Activated T-cell treated with anti-CD3 and anti-CD28 coated beads, Interleukin-2, amount 50 U/mL, for 24 hours (primary cell): ENCODE measurements around the gene PAK5.

Experiments
- DNase-seq: peaks from one replicate; pipeline ENCODE4 v3.0.0-alpha.2; 2020
- H3K27ac Mint-ChIP-seq: 2 replicates; pipeline ENCODE4 v1.8.0; 2020; ENCODE audit warnings: mild to moderate bottlenecking, mixed read lengths
- H3K27me3 Mint-ChIP-seq: 2 replicates; pipeline ENCODE4 v1.8.0; 2020; ENCODE audit warnings: mixed read lengths
- H3K36me3 Mint-ChIP-seq: 2 replicates; pipeline ENCODE4 v1.8.0; 2020; ENCODE audit warnings: low read depth, mixed read lengths
- H3K4me1 Mint-ChIP-seq: 2 replicates; pipeline ENCODE4 v1.8.0; 2020; ENCODE audit warnings: low read depth, mixed read lengths
- H3K4me3 Mint-ChIP-seq: 2 replicates; pipeline ENCODE4 v1.8.0; 2020; ENCODE audit warnings: mild to moderate bottlenecking, moderate library complexity, mixed read lengths
- H3K9me3 Mint-ChIP-seq: 2 replicates; pipeline ENCODE4 v1.8.0; 2020; ENCODE audit warnings: mixed read lengths

PAK5 gene

DNA sequence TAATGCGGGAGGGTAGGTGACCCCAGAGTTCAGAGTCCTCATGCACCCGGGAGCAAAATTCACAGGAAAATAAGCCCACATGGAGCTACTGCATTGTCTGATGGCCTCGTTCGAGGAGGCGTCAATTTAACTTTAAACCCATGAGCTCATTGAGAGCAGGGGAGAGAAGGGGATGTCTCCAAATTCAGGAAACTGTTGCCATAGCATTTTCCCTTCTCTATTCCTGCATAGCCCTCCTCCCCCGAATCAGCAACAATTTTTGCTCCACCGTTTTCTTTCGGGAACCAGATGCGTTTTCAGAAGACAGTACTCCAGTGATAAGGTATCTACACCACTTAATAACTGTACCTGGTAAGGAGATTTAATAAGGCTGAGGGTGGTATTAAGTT is 324.8 kb downstream of the PAK5 start:
- H3K4me3 Mint-ChIP-seq, result no peak overlapping the region
- no peak overlapping the region for H3K27ac Mint-ChIP-seq
- no peaks in the 10 kb centered on the region for H3K9me3 Mint-ChIP-seq
- no peaks in the 10 kb centered on the region for H3K4me1 Mint-ChIP-seq
- H3K27me3 Mint-ChIP-seq, result peaks cover 78% of the 10 kb centered on the region
- H3K36me3 Mint-ChIP-seq, result no peaks in the 10 kb centered on the region
- no peak for DNase-seq

DNA sequence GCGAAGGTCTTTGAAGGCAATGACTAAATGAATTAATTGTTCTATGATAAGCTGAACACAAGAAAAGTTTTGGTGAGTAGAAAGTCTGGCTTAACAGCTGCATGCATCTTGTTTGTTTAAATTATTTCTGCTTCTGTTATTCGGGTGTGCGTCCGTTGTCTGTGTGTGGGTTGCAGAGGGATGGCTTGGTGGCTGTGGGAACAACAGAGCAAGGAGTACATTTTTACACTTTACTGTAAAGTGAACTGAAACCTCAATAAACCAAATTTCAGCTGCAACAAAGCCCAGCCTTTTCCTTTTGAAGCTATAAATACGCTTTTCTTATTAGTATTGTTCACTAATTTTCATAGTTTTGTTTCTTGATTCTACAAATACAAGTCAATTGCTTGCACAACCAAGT is 328.0 kb downstream of the PAK5 start:
- Mint-ChIP-seq H3K4me3 (no peak overlapping the region), H3K4me1 (no peaks in the 10 kb centered on the region), H3K27ac (no peak overlapping the region), H3K9me3 (no peaks in the 10 kb centered on the region), H3K27me3 (peaks cover 80% of the 10 kb centered on the region), H3K36me3 (no peaks in the 10 kb centered on the region)
- DNase-seq, result no peak

DNA sequence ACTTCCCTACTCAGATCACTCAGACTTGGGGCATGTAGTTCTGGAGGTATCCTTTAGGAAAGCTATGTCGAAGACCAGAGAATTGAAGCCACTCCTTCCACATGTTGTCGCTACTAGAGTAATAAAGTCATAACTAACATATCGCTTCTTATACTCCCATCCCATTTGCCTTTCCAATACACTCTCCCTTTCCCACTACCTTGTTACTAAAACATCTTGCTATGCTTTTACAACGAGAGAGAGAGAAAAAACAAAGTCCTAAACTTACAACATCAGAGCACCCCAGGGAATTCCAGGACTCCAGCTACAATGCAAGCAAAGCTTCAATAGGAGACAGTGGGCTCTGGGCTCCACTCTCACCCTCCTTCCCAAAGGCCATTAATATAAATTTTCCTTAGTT is 329.6 kb downstream of the PAK5 start:
- H3K4me3 Mint-ChIP-seq, result no peak overlapping the region
- no peak for DNase-seq
- H3K27ac Mint-ChIP-seq, result no peak overlapping the region
- no peaks in the 10 kb centered on the region for H3K4me1 Mint-ChIP-seq
- no peaks in the 10 kb centered on the region for H3K9me3 Mint-ChIP-seq
- peaks cover 67% of the 10 kb centered on the region for H3K27me3 Mint-ChIP-seq
- no peaks in the 10 kb centered on the region for H3K36me3 Mint-ChIP-seq

DNA sequence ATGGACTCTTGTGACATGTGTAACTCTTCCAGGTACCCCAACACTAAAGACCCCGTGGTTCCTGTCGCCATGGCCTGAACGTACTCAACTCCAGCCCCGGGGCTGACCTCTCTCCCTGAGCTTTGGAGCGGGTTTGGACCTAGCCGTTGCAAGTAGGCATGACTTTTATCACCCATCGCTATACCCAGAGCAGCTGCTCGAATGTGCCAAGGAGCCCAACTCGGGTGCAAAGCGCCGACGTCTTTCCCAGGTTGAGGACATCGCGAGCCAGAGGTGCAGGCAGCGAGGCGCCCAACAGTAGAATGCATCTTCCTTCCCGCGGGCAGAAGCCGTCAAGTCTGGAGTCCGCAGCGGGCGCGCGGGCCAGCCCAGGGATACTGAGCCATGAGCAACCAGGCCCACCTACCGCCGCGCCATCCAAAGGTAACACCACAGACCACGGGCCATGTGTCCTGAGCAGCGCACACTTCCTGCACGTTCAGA is 330.1 kb downstream of the PAK5 start:
- Mint-ChIP-seq H3K27ac (no peak overlapping the region), H3K4me1 (no peaks in the 10 kb centered on the region), H3K36me3 (no peaks in the 10 kb centered on the region), H3K27me3 (peaks cover 62% of the 10 kb centered on the region), H3K9me3 (no peaks in the 10 kb centered on the region), H3K4me3 (no peak overlapping the region)
- DNase-seq, result no peak

DNA sequence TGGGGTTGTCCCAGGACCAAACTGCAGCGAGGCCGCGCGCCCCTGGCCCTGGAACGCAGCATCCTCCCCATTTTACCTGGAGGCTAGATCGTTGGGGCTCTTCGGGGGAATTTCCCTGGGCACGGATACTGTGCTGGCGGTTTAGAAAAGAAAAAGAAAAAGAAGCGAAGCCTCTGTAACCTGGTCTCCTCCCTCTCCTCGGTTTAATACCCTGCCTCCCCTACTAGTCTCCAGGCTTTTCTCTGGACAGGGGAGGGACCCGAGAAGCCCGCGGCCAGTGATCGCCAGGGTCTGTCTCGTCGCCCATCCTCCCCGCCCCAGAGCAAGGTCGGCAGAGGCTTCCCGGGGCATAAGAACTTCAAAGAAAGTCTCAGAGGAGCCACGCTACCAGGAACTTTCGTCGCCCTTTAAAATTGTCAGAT is 330.6 kb downstream of the PAK5 start:
- Mint-ChIP-seq H3K36me3 (no peaks in the 10 kb centered on the region), H3K4me1 (no peaks in the 10 kb centered on the region), H3K9me3 (no peaks in the 10 kb centered on the region), H3K27ac (no peak overlapping the region), H3K4me3 (no peak overlapping the region), H3K27me3 (peaks cover 60% of the 10 kb centered on the region)
- no peak for DNase-seq

DNA sequence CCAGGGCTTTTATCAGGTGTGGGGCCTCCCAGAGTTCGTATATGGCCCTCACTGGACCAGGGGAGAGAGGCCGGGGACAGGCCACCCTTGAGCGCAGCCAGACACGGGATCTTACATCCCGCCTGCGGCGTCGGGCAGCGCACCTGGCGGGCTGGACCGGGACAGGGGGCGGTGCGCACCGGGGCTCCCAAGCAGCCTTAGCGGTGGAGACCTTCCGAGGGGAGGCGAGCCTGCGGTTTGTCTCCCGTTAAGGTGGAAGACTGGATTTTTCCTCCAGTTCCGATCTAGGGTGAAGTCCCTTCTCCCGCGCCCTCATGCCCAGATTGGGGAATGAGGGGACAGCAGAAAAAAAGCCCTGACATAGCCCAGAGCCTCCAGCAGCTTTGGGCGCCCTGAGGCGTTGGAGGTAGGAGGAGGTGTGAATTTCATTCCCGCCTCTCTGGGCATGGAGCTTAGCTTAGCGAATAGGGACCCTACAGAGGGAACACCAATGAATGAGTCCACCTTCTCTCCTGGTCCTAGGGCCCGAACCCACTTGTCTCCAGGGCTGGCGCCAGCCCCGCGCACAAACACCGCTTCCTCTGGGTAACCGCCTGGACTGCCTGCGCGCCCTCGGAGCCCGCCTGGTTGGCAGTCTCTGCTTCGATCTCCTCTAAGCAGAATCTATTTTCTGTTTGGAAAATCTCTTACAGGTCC is 331.2 kb downstream of the PAK5 start:
- H3K9me3 Mint-ChIP-seq, result no peaks in the 10 kb centered on the region
- no peaks in the 10 kb centered on the region for H3K4me1 Mint-ChIP-seq
- no peak overlapping the region for H3K4me3 Mint-ChIP-seq
- DNase-seq, result no peak
- H3K36me3 Mint-ChIP-seq, result no peaks in the 10 kb centered on the region
- H3K27ac Mint-ChIP-seq, result no peak overlapping the region
- peaks cover 60% of the 10 kb centered on the region for H3K27me3 Mint-ChIP-seq

DNA sequence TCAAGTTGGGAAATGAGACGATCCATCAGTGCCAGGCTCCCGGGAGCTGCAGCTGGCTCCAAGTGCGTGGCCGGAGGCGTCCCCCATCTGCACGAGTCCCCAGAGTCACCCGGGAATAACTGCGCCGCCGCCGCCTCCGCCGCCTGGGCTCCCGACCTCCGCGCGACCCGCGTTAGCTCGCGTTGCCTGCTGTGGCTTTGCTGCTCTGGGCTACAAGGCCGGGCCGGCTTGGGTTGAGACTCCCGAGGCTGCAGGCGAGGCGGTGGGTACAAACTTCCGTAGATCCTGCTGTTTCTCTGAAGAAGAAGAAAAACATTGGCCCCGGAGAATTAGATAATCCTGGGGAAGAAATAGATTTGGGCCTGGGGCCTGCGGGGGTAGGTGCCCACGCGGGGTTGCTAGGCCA is 331.9 kb downstream of the PAK5 start:
- H3K36me3 Mint-ChIP-seq, result no peaks in the 10 kb centered on the region
- DNase-seq, result no peak
- H3K27ac Mint-ChIP-seq, result no peak overlapping the region
- peaks cover 55% of the 10 kb centered on the region for H3K27me3 Mint-ChIP-seq
- no peaks in the 10 kb centered on the region for H3K4me1 Mint-ChIP-seq
- no peak overlapping the region for H3K4me3 Mint-ChIP-seq
- peaks cover 3% of the 10 kb centered on the region for H3K9me3 Mint-ChIP-seq

DNA sequence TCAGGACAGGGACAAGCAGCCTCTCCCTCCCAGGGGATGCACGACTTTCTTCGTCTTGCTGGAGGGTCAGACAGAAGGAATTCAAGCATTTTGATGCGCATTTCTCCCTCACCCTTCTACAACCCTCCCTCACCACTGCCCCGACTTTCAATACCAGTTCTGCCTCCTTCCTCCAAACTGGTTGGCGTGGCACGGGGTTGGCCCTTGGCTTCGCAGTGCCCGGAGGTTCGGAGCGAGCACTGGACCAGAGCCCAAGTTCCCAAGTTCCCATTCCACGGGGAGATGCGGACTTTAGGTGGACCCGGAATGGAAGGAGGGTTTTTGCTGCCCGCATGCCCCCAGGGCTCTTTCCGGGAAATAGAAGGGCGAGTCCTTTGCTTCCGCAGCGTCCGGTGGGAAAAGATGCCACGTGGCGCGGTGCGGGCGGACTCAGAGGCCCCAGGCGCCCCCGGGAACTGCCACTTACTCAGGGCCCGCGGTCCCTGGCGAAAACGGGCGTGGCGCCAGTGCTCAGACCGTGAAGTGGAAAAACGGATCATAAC is 332.5 kb downstream of the PAK5 start:
- H3K9me3 Mint-ChIP-seq, result peaks cover 3% of the 10 kb centered on the region
- H3K36me3 Mint-ChIP-seq, result no peaks in the 10 kb centered on the region
- no peak overlapping the region for H3K4me3 Mint-ChIP-seq
- H3K4me1 Mint-ChIP-seq, result no peaks in the 10 kb centered on the region
- H3K27ac Mint-ChIP-seq, result no peak overlapping the region
- DNase-seq, result no peak
- H3K27me3 Mint-ChIP-seq, result peaks cover 50% of the 10 kb centered on the region

DNA sequence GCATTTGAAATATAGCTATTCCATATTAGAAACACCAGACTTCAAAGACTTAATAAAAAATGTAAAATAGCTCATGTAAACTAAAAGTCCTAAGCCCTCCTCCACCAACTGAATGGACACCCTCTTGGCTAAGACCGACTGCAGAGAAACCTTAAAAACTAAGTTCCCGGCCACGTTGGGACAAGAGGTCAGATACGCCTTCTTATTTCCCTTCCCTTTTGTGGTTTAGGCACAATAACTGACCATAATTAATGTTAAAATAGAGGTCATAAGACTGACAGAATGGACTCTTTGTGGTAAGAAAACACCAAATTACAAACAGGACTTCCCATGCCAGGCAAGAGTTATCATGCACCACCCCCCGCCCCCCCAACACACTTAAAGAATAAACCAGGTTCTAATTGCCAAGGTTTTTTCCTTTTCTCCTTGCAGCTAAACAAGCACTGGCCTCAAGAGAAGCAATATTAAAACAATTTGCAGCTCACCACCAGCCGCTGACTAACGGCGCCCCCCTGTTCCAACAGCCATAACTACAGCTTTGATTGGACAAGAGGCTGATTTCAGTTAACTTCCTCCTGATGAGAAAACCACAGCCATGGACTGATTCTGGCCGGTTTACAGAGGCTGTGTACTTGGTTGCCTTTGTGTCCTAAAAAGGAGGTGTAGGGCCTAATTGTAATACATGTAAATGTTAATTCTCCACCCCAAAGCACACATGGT is 335.2 kb downstream of the PAK5 start:
- Mint-ChIP-seq H3K36me3 (no peaks in the 10 kb centered on the region), H3K27me3 (peaks cover 29% of the 10 kb centered on the region), H3K4me3 (no peak overlapping the region), H3K9me3 (peaks cover 3% of the 10 kb centered on the region), H3K4me1 (no peaks in the 10 kb centered on the region), H3K27ac (no peak overlapping the region)
- no peak for DNase-seq

DNA sequence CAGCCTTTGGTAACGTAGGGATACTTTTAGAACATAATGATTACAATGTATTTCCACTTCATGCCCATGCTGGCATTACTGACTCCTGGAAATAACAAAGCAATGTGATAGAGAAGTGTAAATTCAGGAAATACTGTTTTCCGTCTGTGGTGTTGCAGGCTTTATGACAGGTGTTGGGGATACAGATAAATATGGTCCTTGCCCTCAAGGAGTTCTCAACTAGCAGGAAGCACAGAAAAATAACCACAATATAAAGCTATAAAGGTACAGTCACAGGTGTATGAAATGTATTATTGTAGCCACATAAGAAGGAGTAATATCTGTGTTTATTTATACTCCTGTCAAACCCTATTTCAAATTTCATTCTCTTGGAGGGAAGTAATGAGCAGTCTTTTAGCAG is 337.4 kb downstream of the PAK5 start:
- Mint-ChIP-seq H3K4me3 (no peak overlapping the region), H3K36me3 (no peaks in the 10 kb centered on the region), H3K27ac (no peak overlapping the region), H3K4me1 (no peaks in the 10 kb centered on the region), H3K9me3 (peaks cover 5% of the 10 kb centered on the region), H3K27me3 (peaks cover 9% of the 10 kb centered on the region)
- no peak for DNase-seq

DNA sequence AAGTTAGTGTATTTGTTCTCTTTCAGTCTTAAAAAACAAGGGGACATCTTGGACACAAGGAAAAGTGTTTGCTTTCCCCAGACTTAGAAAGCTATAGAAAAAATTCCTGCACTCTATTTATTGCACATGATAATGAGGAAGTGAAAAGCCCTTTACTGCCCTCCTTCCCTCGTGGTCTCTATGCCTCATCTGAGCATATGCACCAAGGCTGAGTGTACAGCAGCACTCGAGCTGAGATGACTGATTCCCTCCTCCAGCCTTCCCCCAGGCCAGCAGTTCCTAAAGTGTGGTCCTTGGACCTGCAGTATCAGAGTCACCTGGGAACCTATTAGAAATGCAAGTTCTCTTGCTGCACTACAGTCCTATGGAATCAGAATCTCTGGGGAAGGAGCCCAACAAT is 338.8 kb downstream of the PAK5 start:
- H3K9me3 Mint-ChIP-seq, result peaks cover 9% of the 10 kb centered on the region

DNA sequence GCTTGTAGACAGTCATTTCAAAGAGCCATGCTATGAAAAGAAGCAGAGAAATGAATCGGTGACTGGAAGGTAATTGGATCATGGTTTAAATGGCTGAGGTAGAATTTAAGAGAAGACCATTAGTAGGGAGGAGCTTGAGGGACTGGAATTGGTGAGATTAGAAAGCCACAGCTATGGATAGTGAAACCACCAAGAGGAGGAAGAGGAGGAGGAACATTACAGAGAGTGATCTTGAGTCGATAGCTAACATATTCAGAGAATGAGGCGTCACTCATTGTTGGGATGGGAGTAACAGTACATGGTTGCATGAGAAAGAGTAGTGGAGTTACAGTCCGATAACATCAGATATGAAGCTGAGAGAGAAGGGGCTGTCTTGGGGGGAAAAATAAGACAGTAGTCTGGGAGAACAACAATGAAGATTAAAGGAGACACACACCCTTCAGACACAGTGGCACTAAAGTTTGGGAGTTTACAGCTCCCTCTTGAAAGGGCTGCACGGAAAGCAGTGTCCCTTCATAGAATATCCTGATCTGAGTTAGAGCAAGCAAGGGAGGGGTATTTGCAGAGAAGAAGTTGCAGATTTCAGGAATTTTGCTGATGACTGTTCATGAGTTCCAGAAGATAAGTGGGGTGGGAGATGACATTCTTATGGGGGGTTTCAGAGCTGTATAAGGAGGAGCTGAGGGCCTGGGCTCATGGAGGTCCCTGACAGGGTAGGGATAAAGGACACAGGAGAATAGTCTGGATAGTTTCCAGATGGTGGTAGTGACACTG is 339.6 kb downstream of the PAK5 start:
- Mint-ChIP-seq H3K36me3 (no peaks in the 10 kb centered on the region), H3K27me3 (no peaks in the 10 kb centered on the region), H3K4me3 (no peak overlapping the region), H3K27ac (no peak overlapping the region), H3K9me3 (peaks cover 12% of the 10 kb centered on the region), H3K4me1 (no peaks in the 10 kb centered on the region)
- DNase-seq, result no peak

More for the DNA sequence above, 338.8 kb downstream of the PAK5 start:
- no peak overlapping the region for H3K27ac Mint-ChIP-seq
- DNase-seq, result no peak
- H3K4me3 Mint-ChIP-seq, result no peak overlapping the region
- no peaks in the 10 kb centered on the region for H3K27me3 Mint-ChIP-seq
- H3K4me1 Mint-ChIP-seq, result no peaks in the 10 kb centered on the region
- H3K36me3 Mint-ChIP-seq, result no peaks in the 10 kb centered on the region

DNA sequence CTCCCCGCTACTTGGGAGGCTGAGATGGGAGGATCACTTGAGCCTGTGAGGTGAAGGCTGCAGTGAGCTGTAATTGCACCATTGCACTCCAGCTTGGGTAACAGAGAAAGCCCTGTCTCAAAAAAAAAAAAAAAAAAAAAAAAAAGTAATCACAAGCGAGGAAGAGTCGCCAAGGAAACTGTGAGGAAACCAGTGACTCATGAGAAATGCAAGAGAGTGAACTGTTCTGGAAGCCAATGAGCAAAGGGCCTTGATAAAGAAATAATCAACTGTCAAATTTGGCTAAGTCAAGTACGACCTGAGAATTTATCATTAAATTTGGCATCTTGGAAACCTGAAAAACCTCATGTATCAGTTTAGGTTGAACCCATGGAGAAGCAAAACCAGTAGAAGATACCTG is 340.6 kb downstream of the PAK5 start:
- Mint-ChIP-seq H3K36me3 (no peaks in the 10 kb centered on the region), H3K27me3 (no peaks in the 10 kb centered on the region), H3K4me3 (no peak overlapping the region), H3K9me3 (peaks cover 12% of the 10 kb centered on the region), H3K27ac (no peak overlapping the region), H3K4me1 (no peaks in the 10 kb centered on the region)
- DNase-seq, result no peak

DNA sequence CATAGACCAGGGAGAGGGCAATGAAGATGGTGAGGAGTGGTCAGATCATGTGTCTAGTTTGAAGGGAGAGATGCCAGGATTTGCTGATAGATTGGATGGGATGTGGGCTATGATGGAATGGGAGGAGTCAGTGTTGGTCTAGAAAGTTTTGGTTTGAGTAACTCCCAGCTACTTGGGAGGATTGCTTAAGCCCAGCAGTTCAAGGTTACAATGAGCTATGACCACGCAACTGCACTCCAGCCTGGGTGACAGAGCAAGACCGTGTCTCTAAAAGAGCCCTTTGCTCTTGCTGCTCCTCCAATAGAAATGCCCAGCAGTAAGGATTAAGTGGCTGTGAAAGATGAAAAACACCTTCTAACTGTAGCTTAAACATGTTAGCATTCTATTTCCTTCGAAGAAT is 342.7 kb downstream of the PAK5 start:
- no peaks in the 10 kb centered on the region for H3K36me3 Mint-ChIP-seq
- H3K27ac Mint-ChIP-seq, result no peak overlapping the region
- no peak for DNase-seq
- H3K4me3 Mint-ChIP-seq, result no peak overlapping the region
- no peaks in the 10 kb centered on the region for H3K4me1 Mint-ChIP-seq
- H3K9me3 Mint-ChIP-seq, result peaks cover 9% of the 10 kb centered on the region
- no peaks in the 10 kb centered on the region for H3K27me3 Mint-ChIP-seq

DNA sequence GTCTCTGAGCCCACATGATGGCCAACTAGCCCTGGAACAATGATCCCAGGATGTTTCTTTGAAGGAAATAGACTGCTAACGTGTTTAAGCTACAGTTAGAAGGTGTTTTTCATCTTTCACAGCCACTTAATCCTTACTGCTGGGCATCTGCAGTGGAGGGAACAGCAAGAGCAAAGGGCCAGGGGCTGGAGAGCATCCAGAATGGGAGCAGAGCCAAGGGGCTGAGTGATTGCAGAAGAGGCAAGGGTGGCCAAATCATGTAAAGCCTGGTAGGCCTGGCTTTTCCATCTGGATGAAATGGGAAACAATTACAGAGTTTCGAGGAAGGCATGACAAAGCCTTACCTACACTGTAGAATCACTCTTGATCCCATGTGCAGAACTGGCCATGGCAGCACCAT is 343.2 kb downstream of the PAK5 start:
- no peak for DNase-seq
- H3K9me3 Mint-ChIP-seq, result peaks cover 9% of the 10 kb centered on the region
- no peaks in the 10 kb centered on the region for H3K27me3 Mint-ChIP-seq
- H3K4me3 Mint-ChIP-seq, result no peak overlapping the region
- H3K36me3 Mint-ChIP-seq, result no peaks in the 10 kb centered on the region
- no peaks in the 10 kb centered on the region for H3K4me1 Mint-ChIP-seq
- H3K27ac Mint-ChIP-seq, result no peak overlapping the region
